Choroid plexus epithelial cell (primary cell): Measurements from ENCODE around the gene RTF1.
"Not testable (repeated sequence)": the region's sequence is repeated elsewhere in the genome, so short reads cannot be mapped to it uniquely, and the experiment has no call there.

ENCODE experiments used
- DNase-seq: peaks from one replicate; pipeline ENCODE4 v3.0.0-alpha.2; 2010; ENCODE audit warnings: low read depth
- H3K4me3 ChIP-seq: 2 replicates; pipeline ENCODE4 v1.5.1; 2011; ENCODE audit warnings: low read depth, mild to moderate bottlenecking, control low read depth, low read length, moderate library complexity
- TF ChIP-seq, protein P1 (sequence below): conservative IDR thresholded peaks from 2 replicates; pipeline ENCODE4 v1.5.1; 2011; ENCODE audit warnings: low read depth, mild to moderate bottlenecking, control low read depth, inconsistent platforms, low read length, moderate library complexity

RTF1 gene

DNA sequence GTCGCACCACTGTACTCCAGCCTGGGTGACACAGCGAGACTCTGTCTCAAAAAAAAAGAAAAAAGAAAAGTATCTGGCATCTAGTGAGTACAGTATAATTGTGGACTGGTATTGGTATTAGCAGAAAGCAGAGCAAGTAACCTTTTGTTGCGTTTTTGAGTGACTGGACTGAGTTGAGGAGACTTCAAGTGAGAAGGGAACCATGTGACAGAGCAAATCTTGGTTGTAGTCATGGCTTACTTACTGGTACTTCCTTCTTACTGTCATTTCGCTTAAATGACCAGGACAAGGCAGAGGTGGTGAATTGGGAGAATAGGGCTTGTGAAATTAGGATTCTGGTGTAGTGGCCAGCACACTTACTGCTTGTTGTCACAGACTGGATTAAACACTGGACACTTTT lies 20.6 kb downstream of the RTF1 start:
- TF ChIP-seq, protein P1, sequence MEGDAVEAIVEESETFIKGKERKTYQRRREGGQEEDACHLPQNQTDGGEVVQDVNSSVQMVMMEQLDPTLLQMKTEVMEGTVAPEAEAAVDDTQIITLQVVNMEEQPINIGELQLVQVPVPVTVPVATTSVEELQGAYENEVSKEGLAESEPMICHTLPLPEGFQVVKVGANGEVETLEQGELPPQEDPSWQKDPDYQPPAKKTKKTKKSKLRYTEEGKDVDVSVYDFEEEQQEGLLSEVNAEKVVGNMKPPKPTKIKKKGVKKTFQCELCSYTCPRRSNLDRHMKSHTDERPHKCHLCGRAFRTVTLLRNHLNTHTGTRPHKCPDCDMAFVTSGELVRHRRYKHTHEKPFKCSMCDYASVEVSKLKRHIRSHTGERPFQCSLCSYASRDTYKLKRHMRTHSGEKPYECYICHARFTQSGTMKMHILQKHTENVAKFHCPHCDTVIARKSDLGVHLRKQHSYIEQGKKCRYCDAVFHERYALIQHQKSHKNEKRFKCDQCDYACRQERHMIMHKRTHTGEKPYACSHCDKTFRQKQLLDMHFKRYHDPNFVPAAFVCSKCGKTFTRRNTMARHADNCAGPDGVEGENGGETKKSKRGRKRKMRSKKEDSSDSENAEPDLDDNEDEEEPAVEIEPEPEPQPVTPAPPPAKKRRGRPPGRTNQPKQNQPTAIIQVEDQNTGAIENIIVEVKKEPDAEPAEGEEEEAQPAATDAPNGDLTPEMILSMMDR: no peak
- DNase-seq: no peak
- no peak overlapping the region for H3K4me3 ChIP-seq

DNA sequence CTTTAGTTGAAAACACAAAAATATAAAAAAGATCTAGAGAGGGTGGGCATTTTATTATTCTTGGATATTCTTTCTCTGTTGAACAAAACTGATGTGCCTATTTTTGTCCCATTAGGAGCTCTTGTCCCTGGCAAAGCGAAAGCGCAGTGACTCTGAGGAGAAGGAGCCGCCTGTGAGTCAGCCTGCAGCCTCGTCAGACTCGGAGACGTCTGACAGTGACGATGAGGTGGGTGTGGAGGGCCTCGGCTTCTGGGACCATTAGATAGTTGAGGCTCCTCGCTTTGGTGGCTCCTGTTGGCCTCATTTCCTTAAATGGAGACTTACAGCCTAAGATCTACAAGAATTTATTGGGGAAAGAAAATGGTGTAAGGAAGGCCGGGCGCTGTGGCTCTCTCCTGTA lies 21.3 kb downstream of the RTF1 start:
- TF ChIP-seq, protein P1: no peak
- no peak overlapping the region for H3K4me3 ChIP-seq
- DNase-seq: peak; percentile 23

DNA sequence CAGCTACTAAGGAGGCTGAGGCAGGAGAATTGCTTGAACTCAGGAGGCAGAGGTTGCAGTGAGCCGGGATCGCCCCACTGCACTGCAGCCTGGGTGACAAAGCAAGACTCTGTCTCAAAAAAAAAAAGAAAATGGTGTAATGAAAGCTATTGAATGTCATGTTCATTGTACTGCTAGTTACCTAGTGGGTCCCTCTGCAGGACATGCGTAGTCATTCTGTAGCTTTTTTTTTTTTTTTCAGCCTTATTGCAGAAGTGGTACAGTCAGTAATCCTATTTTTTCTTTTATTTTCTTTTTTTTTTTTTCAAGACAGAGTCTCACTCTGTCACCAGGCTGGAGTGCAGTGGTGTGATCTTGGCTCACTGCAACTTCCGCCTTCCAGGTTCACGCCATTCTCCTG lies 21.9 kb downstream of the RTF1 start:
- not testable (repeated sequence) for H3K4me3 ChIP-seq, DNase-seq

DNA sequence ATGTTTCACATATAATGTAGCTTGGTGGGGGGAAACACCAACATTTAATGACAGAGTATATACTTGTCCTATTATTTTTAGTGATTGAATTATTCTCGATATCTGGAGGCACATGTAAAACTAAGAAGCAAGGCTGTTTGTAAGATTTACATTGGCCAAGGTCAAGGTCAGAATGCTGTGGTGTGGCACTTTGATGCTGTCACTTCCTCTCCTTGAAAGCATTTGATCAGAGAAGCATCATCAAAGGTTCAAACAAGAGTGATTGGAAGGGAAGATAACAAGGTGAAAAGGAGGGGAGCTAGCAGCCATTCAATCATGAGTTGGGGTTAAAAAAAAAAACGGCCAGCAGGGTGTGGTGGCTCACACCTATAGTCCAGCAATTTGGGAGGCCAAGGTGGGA lies 26.4 kb downstream of the RTF1 start:
- no peak overlapping the region for H3K4me3 ChIP-seq
- DNase-seq: no peak
- TF ChIP-seq, protein P1: no peak

DNA sequence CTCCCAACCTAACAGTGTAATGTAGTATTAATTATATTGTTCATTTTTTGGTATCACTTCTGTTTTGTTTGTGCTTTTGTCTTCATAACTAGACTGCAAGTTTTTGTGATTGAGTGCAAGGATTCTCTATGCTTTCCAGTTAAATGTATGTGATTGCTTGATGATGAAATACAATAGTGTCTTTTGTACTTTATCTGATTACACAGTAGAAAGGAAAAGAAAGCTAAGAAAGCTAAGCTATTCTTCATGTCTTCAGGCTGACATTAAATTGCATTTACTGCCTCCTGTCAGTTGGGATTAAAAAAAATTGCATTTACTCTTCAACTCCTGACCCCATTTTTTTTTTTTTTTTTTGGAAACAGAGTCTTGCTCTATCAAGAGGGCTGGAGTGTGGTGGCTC lies 28.5 kb downstream of the RTF1 start:
- H3K4me3 ChIP-seq: no peak overlapping the region
- TF ChIP-seq, protein P1: no peak
- no peak for DNase-seq

DNA sequence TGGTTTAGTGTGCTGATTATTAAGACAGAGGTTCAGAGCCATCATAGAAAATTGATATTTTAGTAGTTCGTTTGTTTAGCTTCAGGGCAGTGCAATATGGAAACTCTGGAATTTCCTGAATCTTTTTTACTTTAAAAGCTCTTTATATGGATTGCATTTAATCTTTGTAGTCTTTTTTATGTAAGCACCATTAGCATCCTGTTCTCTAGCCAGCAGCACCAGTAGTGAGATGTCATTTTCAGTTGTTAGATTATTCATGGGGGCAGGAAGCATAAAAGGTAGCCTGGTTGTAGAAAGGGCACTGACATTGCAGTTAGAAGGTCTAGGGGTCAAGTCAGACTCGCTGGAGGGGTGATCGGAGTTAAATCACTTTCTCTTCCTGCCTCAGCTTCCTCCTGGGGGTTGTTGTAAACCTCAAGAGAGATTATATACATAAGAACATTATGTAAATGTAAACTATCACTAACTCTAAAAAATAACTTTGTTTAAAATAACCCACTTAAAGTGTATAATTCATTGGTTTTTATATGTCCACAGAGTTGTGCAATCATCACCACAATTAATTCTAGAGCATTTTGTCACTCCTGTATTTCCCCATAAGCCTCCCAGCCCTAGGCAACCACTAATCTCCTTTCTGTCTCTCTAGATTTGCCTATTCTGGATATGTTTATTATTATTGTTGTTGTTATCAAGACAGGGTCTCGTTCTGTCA lies 45.3 kb downstream of the RTF1 start:
- TF ChIP-seq, protein P1: no peak
- H3K4me3 ChIP-seq: no peak overlapping the region
- DNase-seq: no peak

DNA sequence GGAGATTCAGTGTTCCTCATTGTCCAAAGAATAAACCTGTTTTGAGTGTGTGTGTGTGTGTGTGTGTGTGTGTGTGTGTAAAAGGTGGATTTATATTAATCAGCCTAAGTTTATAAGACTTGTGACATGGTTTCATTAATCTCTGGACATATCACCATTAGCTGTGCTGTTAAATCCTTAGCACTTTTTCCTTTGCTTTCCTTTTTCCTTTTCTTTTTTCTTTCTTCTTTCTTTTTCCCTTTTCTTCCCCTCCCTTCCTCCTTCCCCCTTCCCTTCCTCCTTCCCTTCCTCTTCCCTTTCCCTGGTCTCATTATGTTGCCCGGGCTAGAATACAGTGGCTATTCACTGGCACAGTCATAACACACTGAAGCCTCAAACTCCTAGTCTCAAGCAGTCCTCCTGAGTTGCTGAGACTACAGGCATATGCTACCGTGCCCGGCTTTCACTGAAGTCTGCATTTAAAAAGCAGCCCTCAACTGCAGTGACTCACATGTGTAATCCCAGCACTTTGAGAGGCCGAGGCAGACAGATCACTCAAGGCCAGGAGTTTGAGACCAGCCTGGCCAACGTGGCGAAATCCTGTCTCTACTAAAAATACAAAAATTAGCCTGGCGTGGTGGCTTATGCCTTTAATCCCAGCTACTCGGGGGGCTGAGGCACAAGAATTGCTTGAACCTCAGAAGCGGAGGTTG lies 48.1 kb downstream of the RTF1 start:
- DNase-seq: no peak
- H3K4me3 ChIP-seq: no peak overlapping the region
- TF ChIP-seq, protein P1: no peak
